Transverse colon (tissue), 4 donors: ENCODE data around the gene MEPCE. TPM values are rescaled to one million over a fixed set of nuclear protein-coding genes. Genes with fewer than 3 reads are reported as not detected.

Experiments
- DNase-seq: peaks from one replicate; pipeline ENCODE4 v3.0.0-alpha.2; 2019
- H3K27ac ChIP-seq, 4 donors: fragments of 200-600 bp; sonication (generic); 2 replicates each; pipeline ENCODE4 v1.5.1; 2016 to 2018; ENCODE audit warnings: inconsistent platforms in 4 of 4
- H3K27me3 ChIP-seq: fragments of 200-600 bp; sonication (generic); 2 replicates; pipeline ENCODE4 v1.5.1; 2017; ENCODE audit warnings: inconsistent platforms
- H3K36me3 ChIP-seq, 4 donors: fragments of 200-600 bp; sonication (generic); 2 replicates each; pipeline ENCODE4 v1.5.1; 2017 to 2019; ENCODE audit warnings: inconsistent platforms in 4 of 4
- H3K4me1 ChIP-seq, 4 donors: fragments of 200-600 bp; sonication (generic); 2 replicates each; pipeline ENCODE4 v1.5.1; 2017 to 2020; ENCODE audit warnings: inconsistent platforms in 4 of 4
- H3K4me3 ChIP-seq, 4 donors: fragments of 200-600 bp; sonication (generic); 1 replicate in 1 of 4; 2 replicates in 3 of 4; pipeline versions ENCODE4 v1.5.1 to v1.6.1; 2017 to 2019; ENCODE audit warnings: inconsistent platforms in 4 of 4
- H3K9me3 ChIP-seq, 2 donors: fragments of 200-600 bp; sonication (generic); 2 replicates each; pipeline ENCODE4 v1.5.1; 2017 to 2019; ENCODE audit warnings: inconsistent platforms in 2 of 2
- EP300 ChIP-seq: sonication (generic); formaldehyde crosslinking; IDR thresholded peaks from one replicate; pipeline ENCODE4 v1.6.1; 2017; ENCODE audit warnings: antibody characterized with exemption, low read depth
- POLR2A ChIP-seq: fragments of 450-650 bp; IDR thresholded peaks from one replicate; pipeline ENCODE4 v1.6.1; 2016; ENCODE audit warnings: antibody characterized with exemption, mild to moderate bottlenecking, moderate library complexity
- POLR2AphosphoS5 ChIP-seq, 3 donors: sonication (generic); formaldehyde crosslinking; IDR thresholded peaks; one replicate each; pipeline ENCODE4 v1.6.1; 2016; ENCODE audit warnings: antibody characterized with exemption in 3 of 3
- WGBS, 2 donors: methylation state at CpG; one replicate each; pipeline ENCODE4 v1.1.5; 2018; ENCODE audit warnings: low coverage in 1 of 2; 5-methylcytosine and 5-hydroxymethylcytosine counted together
- in situ Hi-C, 4 donors: fragments of 200-750 bp; cut with MboI; loops; one replicate each; pipeline versions ENCODE4 v1.15.0 to v1.15.1; 2017; ENCODE audit warnings: low sequenced_read_pairs in 3 of 4, low pct_ligation_motif_present in 1 of 4, low pct_unique_long_range_greater_than_20kb in 1 of 4
- intact Hi-C: fragments of 100-400 bp; cut with DNase I; formaldehyde crosslinking; loops from one replicate; pipeline ENCODE4 v1.15.1; 2023; ENCODE audit warnings: low total_unique reads
- total RNA-seq, 4 donors: library from RNA; depleted of rRNA; stranded (reverse); fragments of >200 nt; gene quantifications; one replicate each; pipeline ENCODE4 v1.1.0, GENCODE V29; 2016
- TF ChIP-seq, protein P1 (sequence below), 5 experiments: fragments of 200-600 bp in 3 of 5; fragments of 450-650 bp in 2 of 5; sonication (generic) in 3 of 5; IDR thresholded peaks; 1 replicate in 2 of 5; 2 replicates in 3 of 5; pipeline ENCODE4 v1.5.1; 2016 to 2017; ENCODE audit warnings: antibody characterized with exemption in 5 of 5, inconsistent platforms in 3 of 5, mild to moderate bottlenecking in 2 of 5, moderate library complexity in 1 of 5

Gene MEPCE
- total RNA-seq, 4 donors from 2014 or later = 25.9 to 41.9 (median 30.5) TPM

DNA sequence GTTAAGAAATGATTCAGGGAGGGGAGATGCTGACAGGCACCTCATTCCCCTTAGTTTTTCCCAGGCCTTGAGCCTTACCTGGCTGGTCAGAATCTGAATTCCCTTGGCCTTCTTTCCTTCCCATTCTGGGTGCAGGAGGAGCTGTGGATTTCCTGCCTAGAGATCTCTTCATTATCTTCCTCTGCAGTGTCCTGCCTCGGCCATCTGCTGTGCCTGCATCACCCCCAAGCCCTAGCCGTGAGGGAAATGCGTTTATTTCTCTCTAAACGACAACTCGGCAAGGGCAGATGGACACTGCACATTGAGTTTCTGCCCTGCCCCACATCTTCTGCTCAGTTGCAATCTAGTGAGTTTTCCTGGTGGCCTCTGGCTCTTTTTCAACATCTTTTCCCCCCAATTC lies 27.8 kb upstream of the MEPCE start:
- Histone ChIP-seq H3K27ac (no peak overlapping the region), H3K9me3 (no peaks in the 10 kb centered on the region), H3K4me3 (no peak overlapping the region), H3K27me3 (no peaks in the 10 kb centered on the region), H3K36me3 (no peaks in the 10 kb centered on the region), H3K4me1 (peaks cover 0 to 7% (median 0%) of the 10 kb centered on the region in 4 donors)
- TF ChIP-seq, protein P1, sequence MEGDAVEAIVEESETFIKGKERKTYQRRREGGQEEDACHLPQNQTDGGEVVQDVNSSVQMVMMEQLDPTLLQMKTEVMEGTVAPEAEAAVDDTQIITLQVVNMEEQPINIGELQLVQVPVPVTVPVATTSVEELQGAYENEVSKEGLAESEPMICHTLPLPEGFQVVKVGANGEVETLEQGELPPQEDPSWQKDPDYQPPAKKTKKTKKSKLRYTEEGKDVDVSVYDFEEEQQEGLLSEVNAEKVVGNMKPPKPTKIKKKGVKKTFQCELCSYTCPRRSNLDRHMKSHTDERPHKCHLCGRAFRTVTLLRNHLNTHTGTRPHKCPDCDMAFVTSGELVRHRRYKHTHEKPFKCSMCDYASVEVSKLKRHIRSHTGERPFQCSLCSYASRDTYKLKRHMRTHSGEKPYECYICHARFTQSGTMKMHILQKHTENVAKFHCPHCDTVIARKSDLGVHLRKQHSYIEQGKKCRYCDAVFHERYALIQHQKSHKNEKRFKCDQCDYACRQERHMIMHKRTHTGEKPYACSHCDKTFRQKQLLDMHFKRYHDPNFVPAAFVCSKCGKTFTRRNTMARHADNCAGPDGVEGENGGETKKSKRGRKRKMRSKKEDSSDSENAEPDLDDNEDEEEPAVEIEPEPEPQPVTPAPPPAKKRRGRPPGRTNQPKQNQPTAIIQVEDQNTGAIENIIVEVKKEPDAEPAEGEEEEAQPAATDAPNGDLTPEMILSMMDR (IDR thresholded peaks at IDR 0.05) = no peak
- no peak for TF ChIP-seq EP300
- no peak for TF ChIP-seq POLR2A
- no peak for TF ChIP-seq POLR2AphosphoS5 (IDR thresholded peaks at IDR 0.05)
- intact Hi-C loops = no loop called here
- WGBS, 2 donors = 76 to 79% methylated on average over 5 of the region's 5 CpGs
- DNase-seq = no peak
- in situ Hi-C loops = no loop called here

DNA sequence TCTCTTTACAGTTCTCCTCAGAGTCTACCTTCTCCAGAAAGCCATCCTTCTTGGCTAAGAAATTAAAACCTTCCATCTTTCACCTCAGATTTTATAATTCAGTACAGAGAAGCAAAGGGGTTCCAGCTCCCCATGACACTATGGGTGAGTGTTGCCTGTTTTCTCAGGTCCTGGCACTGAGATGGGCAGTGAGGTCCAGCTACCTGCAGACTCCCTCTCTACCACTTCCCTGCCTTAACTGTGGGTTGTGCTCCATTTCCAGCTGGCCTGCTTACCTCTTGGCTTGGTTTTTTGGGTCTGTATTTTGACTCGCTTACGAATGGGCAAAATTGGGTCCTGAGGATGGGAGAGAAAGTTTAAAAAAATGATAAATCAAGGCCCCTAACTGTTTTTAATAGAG lies 27.4 kb upstream of the MEPCE start:
- no peak overlapping the region for H3K4me3 ChIP-seq
- H3K9me3 ChIP-seq = no peaks in the 10 kb centered on the region
- no peak overlapping the region for H3K27ac ChIP-seq
- peaks cover 0 to 3% (median 0%) of the 10 kb centered on the region in 4 donors for H3K4me1 ChIP-seq
- no peaks in the 10 kb centered on the region for H3K36me3 ChIP-seq
- H3K27me3 ChIP-seq = no peaks in the 10 kb centered on the region
- no peak for DNase-seq
- 80 to 100% methylated on average over 1 to 2 of the region's 2 CpGs for WGBS, 2 donors
- intact Hi-C loops = no loop called here
- TF ChIP-seq, protein P1 (IDR thresholded peaks at IDR 0.05) = no peak
- no peak for TF ChIP-seq EP300
- in situ Hi-C loops = no loop called here

DNA sequence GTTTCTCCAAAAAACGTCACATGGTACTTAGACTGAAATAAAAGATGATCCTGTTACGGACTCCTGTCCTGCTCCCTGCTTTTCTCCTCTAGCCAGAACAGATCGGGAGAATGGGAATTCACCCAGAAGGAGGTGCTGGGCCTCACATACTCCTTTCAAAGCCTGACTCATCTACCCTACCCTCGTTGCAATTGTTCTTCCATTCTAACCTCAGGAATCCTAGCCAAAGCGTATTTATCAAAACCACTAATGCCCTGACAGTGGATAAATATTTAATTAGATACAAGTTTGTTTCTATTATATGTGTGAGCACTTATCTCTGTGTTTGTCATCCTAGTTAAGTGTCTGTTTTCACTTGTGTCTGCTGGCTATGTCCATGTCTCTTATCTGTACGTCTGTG lies 22.9 kb upstream of the MEPCE start:
- no peaks in the 10 kb centered on the region for H3K36me3 ChIP-seq
- H3K27me3 ChIP-seq = peaks cover 3% of the 10 kb centered on the region
- WGBS, 2 donors = 58 to 67% methylated on average over 6 of the region's 6 CpGs
- no peaks in the 10 kb centered on the region for H3K9me3 ChIP-seq
- no peak overlapping the region for H3K27ac ChIP-seq
- TF ChIP-seq, protein P1 (IDR thresholded peaks at IDR 0.05) = no peak
- no peak for TF ChIP-seq POLR2A
- in situ Hi-C loops (no loop called here), intact Hi-C loops (no loop called here)
- DNase-seq = no peak
- no peak overlapping the region for H3K4me3 ChIP-seq
- H3K4me1 ChIP-seq = no peaks in the 10 kb centered on the region

DNA sequence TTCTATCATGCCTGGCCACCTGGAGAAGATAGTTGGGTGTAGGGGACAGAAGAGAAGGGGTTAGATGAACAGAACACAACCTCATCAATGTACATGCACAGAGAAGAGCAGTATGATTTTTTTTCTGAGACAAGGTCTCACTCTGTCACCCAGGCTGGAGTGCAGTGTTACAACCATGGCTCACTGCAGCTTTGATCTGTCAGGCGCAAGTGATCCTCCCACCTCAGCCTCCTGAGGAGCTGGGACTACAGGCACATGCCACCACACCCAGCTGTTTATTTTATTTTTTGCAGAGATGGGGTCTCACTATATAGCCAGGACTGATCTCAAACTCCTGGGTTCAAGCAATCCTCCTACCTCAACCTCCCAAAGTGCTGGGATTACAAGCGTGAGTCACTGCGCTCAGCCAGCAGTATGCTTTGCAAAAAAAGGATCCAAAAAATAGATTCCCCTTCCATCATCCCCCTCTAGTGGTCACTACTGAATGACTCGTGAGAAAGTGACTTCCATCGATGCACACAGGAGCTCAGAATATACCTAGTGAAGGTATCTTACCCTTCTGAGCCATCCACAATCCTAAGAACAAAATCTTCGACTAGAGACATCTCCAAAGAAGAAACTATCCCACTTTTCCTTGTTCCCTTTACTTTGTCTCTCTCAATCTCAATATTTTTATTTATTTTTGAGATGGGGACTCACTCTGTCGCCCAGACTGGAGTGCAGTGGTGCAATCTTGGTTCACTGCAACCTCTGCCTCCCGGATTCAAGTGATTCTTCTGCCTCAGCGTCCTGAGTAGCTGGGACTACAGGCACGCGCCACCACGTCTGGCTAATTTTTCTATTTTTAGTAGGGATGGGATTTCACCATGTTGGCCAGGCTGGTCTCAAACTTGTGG lies 22.1 kb upstream of the MEPCE start:
- H3K27me3 ChIP-seq = peaks cover 3% of the 10 kb centered on the region
- no peaks in the 10 kb centered on the region for H3K4me1 ChIP-seq
- DNase-seq = no peak
- H3K27ac ChIP-seq = no peak overlapping the region
- no peak for TF ChIP-seq EP300
- TF ChIP-seq, protein P1 (IDR thresholded peaks at IDR 0.05) = peak; percentile 48 to 61 (median 51)
- no peaks in the 10 kb centered on the region for H3K9me3 ChIP-seq
- WGBS, 2 donors = 0 to 54% methylated on average over 1 to 12 of the region's 12 CpGs
- no peak overlapping the region for H3K4me3 ChIP-seq
- in situ Hi-C loops = no loop called here
- intact Hi-C loops = no loop called here
- no peaks in the 10 kb centered on the region for H3K36me3 ChIP-seq
